GM21528 (cell line): ENCODE data around the gene CELSR1.
A peak's percentile ranks its signal among the peaks of the same experiment; 100 is the strongest.

ENCODE experiments used
- ATAC-seq: cut with Tn5 transposase; IDR thresholded peaks from one replicate; pipeline ENCODE4 v1.9.1; 2021; ENCODE audit warnings: mild to moderate bottlenecking, moderate library complexity; ENCODE audit not compliant: unreplicated experiment, low FRiP score

Gene CELSR1

DNA sequence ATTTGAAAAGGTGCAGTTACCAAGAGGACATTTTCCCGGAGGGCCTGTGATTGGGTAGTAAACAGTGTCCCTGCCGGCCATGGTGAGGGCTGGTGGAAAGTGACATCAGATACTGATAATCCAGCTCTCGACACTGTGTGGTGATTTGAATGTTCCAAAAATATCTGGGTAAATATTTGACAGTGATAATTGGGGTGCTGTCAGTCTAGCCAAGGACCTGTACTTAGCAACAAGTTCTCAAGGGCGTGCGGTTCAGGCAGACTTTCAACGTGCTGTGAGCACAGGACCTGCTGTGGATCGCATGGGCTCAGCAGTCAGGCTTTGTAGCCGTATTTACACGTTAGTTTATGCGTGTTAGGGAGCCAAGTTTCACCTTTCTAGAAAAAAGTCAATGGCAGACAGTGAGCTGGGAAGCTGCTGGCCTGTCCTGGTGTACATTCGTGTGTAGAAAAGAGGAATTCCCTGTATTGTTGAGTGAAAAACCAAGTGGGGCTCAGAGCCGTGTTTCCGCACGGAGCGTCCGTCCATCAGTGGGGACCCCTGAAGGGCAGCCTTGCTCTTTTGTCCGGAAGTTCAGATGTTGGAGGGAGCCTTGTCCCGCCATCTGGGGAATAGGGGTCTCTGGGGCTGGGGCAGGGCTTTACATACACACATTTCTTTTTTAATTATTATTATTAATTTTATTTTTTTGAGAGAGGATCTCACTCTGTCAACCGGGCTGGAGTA lies 190.6 kb downstream of the CELSR1 start:
- no peak for ATAC-seq

DNA sequence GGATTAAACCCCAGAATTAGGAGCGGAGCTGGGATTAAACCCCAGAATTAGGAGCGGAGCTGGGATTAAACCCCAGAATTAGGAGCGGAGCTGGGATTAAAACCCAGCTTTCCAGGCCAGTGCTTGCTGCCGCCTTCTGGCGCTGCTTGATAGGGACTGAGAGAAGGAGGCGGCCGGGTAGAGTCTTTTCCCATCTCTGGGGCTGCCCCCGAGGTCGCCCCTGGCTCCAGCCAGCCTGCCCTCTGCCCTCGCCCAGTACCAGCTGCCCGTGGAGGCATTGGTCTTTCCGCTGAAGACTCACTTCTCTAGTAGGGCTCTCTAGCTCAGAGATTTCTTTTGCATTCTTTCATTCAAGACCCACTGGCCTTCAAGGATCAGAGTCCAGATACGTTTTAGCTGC lies 196.7 kb downstream of the CELSR1 start:
- no peak for ATAC-seq

GRCh38 chr22:46339956-46340355 lies 197.5 kb downstream of the CELSR1 start:
- no peak for ATAC-seq

DNA sequence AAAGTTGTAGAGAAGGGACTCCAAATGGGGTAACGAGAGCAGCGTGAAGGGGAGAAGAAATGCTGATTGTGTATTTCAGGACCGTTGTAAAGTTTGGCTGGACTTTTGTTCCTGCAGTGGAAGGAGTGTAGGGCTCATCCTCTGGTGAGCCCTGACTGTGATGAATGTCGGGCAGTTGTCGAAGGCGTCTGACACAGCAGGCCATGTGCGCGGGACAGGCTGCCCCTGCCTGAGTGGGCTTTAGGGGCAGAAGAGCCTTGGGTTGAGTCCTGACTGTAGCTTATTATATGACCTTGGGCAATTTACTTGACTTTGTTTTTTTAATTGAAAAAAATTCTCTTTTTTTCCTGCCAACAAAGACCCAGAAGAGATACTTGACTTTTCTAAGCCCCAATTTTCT lies 198.8 kb downstream of the CELSR1 start:
- ATAC-seq = no peak

DNA sequence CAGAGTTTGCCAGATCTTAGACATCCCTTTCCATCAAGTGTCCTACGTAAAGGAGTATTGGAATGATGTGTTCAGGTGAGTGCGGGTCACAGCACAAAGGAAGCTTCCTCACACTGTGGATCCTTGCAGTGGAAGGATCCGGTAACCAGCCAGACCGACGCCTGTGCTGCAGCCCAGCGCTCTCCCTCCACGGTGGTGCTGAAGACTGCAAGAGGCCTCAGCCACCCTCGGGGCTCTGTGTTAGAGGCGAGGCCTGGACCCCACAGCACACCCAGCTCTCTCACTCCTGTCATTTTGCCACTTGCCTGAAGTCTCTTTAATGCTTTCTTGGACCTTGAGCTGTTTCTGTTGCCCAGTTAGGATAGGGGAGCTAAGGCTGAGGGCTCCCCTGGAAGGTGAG lies 199.6 kb downstream of the CELSR1 start:
- no peak for ATAC-seq

DNA sequence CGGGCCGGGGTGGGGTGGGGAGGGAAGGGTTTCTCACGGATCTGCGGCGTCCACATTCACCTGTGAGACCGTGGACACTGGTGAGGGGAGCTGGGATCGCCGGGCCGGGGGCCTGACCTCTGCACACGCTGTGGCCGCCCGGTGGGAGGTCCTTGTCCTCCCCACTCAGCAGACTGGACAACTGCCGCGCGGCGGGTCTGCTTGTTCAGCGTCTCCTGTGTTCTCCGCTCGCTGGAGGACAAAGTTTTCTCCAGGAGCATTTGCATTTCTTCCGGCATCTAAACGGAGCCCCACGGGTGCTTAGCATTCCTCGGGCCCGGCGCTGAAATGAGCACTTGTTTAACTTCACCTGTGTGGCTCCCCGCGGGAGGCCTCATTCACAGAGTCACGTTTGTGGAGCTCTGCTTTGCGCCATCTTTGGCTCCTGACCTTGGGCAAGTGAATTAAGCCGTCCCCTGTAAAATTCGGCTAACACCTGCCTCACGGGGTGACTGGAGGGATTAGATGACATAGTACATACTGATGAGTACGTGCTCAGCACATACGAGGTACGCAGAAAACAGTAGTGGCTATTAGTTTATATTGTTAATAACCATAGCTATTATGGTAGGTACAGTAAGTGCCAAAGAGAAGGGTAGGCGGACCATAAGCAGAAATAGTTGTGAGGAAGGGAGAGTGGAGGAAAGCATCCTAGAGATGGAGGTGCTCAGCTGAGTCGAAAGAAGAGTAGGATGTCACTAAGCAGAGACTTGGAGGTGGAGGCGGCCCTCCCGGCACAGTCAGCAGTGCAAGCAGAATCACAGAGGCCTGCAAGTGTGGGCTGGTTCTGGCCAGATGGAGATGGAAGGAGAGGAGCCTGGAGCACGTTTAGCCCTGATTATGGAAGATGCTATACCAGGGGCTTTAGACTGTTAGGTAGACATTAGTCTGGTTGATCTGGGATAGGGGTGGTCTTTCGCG lies 201.0 kb downstream of the CELSR1 start:
- no peak for ATAC-seq

DNA sequence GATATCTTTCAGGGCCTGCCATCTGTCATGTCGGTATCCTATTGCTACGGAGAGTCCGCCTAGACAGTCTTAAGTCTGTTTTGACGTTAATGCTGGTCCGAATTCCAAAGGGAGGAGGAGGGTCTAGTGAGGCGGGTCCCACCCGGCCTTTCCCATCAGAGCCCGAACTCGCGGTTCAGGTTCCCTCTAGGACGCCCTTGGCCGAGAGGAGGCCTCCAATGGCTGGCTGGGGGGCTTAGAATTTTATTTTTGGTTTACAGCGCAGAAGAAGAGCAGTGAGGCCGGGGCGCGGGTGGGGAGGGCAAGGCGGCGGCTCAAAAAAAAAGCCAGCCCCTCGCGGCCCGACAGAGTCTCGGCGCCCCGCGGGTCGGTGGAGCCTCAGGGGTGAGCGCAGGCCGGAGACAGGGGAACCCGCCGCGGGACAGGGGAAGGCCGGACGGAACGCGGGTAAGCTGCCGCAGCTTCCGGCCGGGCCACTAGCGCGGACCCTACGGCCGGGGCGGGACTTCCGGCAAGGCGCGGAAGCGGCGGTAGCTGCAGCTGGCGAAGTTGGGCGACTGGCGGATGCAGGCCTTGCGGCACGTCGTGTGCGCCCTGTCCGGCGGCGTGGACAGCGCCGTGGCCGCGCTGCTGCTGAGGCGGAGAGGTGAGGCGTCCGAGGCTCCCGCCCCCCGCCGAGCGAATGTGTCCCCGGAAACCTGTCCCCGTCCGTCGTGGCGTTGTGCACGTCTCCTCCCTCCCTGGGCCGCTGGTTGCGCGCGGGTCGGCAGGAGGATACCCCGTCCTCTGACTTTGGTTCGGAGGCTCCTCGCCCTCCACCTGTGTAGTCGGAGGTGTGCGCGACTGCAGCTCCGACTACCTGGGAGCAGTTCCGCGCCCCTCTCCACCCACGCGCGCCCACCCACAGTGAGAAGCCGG lies 202.0 kb downstream of the CELSR1 start, which contains the start of gene TRMU:
Gene TRMU, plus strand, starts transcription at position 514 of the 918 bp plus-strand sequence. Its CDS starts 51 bp downstream, at position 565.
- peak; percentile 72 for ATAC-seq

DNA sequence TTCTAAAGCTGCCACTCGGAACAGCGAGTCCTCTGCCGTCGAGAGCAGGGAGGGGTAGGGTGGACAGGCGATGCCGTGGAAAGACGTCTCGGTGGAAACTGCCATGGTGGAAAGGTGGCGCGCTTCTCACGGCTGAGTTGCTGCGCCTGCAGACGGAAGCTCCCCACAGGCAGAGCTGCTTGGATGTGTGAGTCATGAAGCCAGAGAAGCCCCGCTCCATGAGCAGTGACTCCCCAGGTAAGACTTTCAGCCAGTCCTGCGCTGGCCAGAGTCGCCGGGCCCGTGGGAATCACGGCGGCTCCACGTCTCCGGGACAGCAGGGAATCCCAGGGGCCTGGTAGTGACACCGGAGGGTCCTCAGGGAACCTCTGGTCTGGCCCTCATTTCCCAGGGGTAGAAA lies 205.9 kb downstream of the CELSR1 start:
- ATAC-seq = no peak

GRCh38 chr22:46330426-46330825 lies 207.0 kb downstream of the CELSR1 start:
- ATAC-seq = no peak

- ATAC-seq = no peak
These were observed 207.8 kb downstream of the CELSR1 start for GRCh38 chr22:46329616-46330015.

- no peak for ATAC-seq
These were observed 208.6 kb downstream of the CELSR1 start for GRCh38 chr22:46328797-46329196.

DNA sequence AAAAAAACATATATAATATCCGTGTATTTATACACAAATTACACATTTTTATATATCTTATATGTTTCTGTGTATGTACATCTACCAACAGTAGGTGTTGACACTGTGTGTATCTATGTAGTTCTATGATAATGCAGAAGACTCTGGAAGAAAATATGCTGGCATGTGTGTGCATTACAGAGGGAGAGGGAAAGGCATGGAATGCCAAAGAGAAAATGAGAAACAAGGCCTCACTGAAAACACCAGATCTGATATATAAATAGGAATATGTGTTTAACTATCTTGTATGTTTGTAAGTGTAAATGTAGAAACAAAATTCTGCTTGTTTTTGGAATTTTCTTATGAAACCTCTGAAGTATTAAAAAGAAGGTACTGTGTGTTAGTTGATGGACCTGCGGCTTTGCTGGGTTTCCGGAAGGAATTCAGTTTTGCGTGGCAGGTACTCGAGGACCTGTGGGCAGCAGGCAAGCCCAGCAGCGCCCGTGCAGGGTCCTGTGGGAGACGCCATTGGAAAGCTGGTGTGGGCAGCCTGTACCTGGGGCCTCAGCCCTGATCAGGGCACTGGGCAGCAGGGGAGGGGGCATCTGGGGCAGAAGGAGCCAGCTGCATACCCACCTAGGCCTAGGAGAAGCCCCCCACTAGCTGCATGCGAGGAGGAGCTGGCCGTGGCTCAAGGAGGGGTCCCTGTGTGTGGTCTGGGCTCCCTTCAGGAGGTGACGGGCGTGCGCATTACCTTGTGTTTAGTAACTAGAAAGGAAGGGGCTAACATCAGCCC lies 209.5 kb downstream of the CELSR1 start:
- no peak for ATAC-seq

GRCh38 chr22:46326066-46326680 lies 211.2 kb downstream of the CELSR1 start:
- ATAC-seq = no peak

DNA sequence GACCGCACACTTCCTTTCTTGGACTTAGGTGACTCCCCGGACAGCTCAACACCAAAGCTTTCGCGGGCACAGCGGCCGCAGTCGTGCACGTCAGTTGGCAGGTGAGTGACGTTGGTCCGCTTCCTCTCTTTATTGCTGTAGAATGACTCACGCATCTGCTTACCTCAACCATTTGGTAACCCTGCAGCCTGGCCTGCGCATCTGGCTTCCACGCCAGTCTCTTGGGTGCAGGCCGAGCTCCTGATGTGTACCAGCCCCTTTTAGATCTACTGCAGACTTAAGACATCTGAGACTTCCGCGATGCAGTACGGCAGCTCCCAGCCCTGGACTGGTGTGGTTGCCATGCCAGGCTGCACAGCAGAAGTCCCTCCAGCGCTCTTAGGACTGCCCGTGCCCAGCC lies 214.3 kb downstream of the CELSR1 start:
- no peak for ATAC-seq

- no peak for ATAC-seq
These were observed 214.7 kb downstream of the CELSR1 start for GRCh38 chr22:46322711-46323110.

DNA sequence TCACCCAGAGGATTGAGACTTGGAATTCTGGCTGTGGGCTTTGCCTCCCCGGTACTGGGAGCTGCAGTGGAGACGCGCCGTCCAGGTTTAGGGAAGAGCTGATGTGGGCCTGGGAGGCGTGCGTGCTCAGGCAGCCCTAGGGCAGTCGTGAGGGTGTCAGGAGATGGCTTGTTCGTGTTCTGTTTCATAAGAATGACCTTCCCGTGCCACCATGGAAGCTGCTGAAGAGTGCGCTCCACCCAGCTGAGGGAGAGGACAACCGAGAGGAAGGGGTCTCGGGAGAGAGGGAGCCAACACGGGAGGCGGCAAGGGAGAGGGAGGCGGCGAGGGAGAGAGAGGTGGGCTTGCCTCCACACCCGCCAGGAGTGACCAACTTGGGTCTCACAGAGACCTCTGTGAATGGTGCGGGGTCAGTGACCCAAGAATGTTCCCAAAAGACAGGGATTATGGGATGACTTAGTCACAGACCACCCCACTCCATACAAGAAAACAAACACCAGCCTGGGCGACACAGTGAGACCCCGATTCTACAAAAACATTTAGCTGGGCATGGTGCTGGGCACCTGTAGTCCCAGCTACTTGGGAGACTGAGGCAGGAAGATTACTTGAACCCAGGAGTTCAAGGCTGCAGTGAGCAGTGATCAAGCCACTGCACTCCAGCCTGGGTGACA lies 216.6 kb downstream of the CELSR1 start:
- ATAC-seq = no peak

DNA sequence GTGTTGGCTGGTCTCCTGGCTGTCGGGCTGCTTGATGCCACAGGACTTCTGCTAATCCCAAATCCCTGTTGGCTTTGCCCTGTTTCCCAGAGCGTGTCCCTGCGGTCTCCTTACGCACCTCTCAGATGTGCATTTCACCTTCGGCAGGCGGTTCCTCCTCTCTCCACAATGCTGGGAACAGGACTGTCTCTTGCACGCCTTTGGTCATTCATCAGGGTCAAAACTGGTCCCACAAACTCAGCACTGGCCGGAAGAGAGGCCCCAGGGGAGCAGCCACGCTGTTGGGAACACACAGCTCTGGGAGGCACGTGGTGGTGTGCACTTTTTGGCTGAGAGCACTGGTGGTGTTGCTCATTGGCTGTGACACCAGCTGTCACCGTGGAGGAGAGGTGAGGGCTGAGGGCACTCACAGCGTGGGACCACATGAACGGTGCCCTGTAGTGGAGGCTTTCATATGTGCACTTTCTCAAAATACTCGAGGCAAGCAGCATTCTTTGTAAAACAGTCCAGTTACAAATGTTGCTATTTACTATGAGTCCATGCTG lies 217.2 kb downstream of the CELSR1 start:
- ATAC-seq = no peak

DNA sequence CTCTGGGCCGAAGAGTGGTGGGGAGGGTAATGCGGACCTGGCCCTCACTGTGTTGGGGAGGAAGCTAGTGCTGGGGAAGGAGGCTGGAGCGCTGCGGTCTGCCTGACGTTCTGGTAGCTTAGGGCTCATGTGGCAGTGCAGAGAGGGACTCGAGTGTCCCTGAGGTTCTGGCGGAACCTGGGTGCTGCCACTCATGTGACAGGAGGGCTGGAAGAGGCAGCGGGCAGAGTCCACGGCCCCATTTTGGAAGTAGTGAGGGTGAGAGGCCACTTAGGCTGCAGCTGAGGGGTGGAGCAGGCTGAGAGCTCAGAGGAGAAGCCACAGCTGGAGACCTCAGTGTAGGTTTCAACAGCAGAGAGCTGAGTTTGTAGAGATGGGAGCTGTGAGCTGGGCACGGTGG lies 218.1 kb downstream of the CELSR1 start:
- ATAC-seq = no peak

DNA sequence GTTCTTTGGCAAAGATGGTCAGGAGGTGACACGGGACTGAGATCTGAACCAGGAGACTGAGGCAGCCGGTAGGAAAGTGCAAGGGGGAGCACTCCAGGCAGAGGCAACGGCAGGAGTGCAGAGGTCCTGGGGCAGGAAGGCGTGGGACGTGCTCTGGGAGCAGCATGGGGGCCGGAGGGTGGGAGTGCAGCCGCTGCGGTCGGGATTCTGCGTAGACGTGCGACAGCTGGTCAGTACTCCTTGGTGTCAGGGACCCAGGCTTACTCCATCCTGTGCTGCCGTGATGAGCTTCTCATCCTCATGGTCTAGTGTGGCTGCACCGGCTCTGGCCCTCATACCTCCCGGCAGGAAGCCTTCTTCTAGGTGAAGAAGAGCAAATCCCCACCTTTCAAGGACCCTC lies 218.8 kb downstream of the CELSR1 start:
- no peak for ATAC-seq
